Measurements from ENCODE around the gene RUSC1. TPM values are rescaled to one million over a fixed set of nuclear protein-coding genes. Genes with fewer than 3 reads are reported as not detected.

The RUSC1 gene
- total and polyA plus RNA-seq, 7 donors = 6.5 to 21.6 (median 10.3) TPM

GRCh38 chr1:155324037-155324716 lies 3.5 kb downstream of the RUSC1 start:
- DNase-seq (peak; percentile 94 to 96), ATAC-seq (peak; percentile 89 to 90 (median 90))
- 0 to 1% (median 0%) methylated on average over 29 to 44 of the region's 44 CpGs for WGBS, 3 donors
- TF ChIP-seq, protein P1, sequence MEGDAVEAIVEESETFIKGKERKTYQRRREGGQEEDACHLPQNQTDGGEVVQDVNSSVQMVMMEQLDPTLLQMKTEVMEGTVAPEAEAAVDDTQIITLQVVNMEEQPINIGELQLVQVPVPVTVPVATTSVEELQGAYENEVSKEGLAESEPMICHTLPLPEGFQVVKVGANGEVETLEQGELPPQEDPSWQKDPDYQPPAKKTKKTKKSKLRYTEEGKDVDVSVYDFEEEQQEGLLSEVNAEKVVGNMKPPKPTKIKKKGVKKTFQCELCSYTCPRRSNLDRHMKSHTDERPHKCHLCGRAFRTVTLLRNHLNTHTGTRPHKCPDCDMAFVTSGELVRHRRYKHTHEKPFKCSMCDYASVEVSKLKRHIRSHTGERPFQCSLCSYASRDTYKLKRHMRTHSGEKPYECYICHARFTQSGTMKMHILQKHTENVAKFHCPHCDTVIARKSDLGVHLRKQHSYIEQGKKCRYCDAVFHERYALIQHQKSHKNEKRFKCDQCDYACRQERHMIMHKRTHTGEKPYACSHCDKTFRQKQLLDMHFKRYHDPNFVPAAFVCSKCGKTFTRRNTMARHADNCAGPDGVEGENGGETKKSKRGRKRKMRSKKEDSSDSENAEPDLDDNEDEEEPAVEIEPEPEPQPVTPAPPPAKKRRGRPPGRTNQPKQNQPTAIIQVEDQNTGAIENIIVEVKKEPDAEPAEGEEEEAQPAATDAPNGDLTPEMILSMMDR (IDR thresholded peaks at IDR 0.05) = no peak
- peak overlapping the region; percentile 96 for H3K4me3 ChIP-seq
- H3K36me3 ChIP-seq (ENCODE audit: insufficient read depth in 1 of 2, low read depth in 1 of 2) = peaks cover 0 to 29% of the 10 kb centered on the region in 2 donors
- H3K9me3 ChIP-seq = no peaks in the 10 kb centered on the region
- intact Hi-C loops (cut with DNase I) = loop anchor here (5.0 to 10.0 kb wide), 3 partner anchors 47 to 271 kb away; partner anchors contain the start of gene HCN3 (in 1 of the 2)
- peaks cover 24% of the 10 kb centered on the region for H3K4me1 ChIP-seq
- H3K27ac ChIP-seq = peak overlapping the region; percentile 82
- H3K27me3 ChIP-seq (ENCODE audit: insufficient read depth in 3 of 3, low read length in 2 of 3) = no peaks in the 10 kb centered on the region

GRCh38 chr1:155324717-155325602 lies 4.3 kb downstream of the RUSC1 start:
- Histone ChIP-seq H3K36me3 (ENCODE audit: insufficient read depth in 1 of 2, low read depth in 1 of 2) (peaks cover 0 to 32% of the 10 kb centered on the region in 2 donors), H3K4me1 (peaks cover 24% of the 10 kb centered on the region), H3K27me3 (ENCODE audit: insufficient read depth in 3 of 3, low read length in 2 of 3) (no peaks in the 10 kb centered on the region), H3K9me3 (no peaks in the 10 kb centered on the region), H3K4me3 (peak overlapping the region; percentile 96), H3K27ac (peak overlapping the region; percentile 82)
- peak; percentile 59 to 76 for DNase-seq
- TF ChIP-seq, protein P1 (IDR thresholded peaks at IDR 0.05) = peak; percentile 13
- intact Hi-C loops (cut with DNase I) = loop anchor here (5.0 to 10.0 kb wide), 3 partner anchors 48 to 270 kb away; partner anchors contain the start of gene HCN3 (in 1 of the 2)
- 11 to 21% (median 14%) methylated on average over 53 to 59 of the region's 59 CpGs for WGBS, 3 donors
- ATAC-seq = peak; percentile 3 to 19 (median 9)

- Histone ChIP-seq H3K9me3 (no peaks in the 10 kb centered on the region), H3K27ac (peak overlapping the region; percentile 41), H3K27me3 (ENCODE audit: insufficient read depth in 3 of 3, low read length in 2 of 3) (no peaks in the 10 kb centered on the region), H3K4me3 (peak overlapping the region; percentile 96), H3K36me3 (ENCODE audit: insufficient read depth in 1 of 2, low read depth in 1 of 2) (peaks cover 0 to 38% of the 10 kb centered on the region in 2 donors), H3K4me1 (peaks cover 24% of the 10 kb centered on the region)
- no peak for DNase-seq
- ATAC-seq = no peak
- intact Hi-C loops (cut with DNase I) = loop anchor here in 1 of 2 donors (10.0 kb wide), 1 partner anchor 269 kb away; no protein-coding TSS in a partner anchor
- TF ChIP-seq, protein P1 (IDR thresholded peaks at IDR 0.05) = no peak
- 51 to 60% (median 55%) methylated on average over 3 to 6 of the region's 6 CpGs for WGBS, 3 donors
Observed at GRCh38 chr1:155325603-155325893, 4.9 kb downstream of the RUSC1 start.

DNA sequence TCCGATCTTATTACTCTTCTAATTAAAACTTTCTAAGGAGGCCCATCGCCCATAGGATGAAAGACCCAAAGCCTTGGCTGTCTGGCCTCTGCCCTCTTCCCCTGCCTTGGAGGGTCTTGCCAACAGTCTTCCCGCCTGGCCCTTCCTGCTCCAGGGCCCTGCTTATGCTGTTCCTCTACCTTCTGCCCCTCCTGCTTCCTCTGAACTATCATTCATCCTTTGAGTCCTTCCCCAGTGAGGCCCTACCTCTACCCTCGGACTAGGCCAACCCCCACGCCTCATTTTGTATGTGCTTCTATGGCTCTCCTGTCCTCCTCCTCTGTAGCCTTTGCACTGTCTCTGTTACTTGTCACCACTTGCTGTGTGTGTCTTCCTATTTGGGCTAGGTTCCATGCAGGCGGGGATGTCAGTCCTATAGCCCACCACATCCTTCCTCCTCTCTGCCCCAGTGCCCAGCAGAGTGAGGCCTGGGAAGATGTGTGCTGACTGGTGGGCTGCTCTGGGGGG lies 5.4 kb downstream of the RUSC1 start:
- DNase-seq (no peak), ATAC-seq (no peak)
- Histone ChIP-seq H3K4me1 (peaks cover 20% of the 10 kb centered on the region), H3K36me3 (ENCODE audit: insufficient read depth in 1 of 2, low read depth in 1 of 2) (peaks cover 0 to 43% of the 10 kb centered on the region in 2 donors), H3K9me3 (no peaks in the 10 kb centered on the region), H3K4me3 (no peak overlapping the region), H3K27me3 (ENCODE audit: insufficient read depth in 3 of 3, low read length in 2 of 3) (no peaks in the 10 kb centered on the region), H3K27ac (no peak overlapping the region)
- intact Hi-C loops (cut with DNase I) = loop anchor here in 1 of 2 donors (10.0 kb wide), 1 partner anchor 269 kb away; no protein-coding TSS in a partner anchor
- TF ChIP-seq, protein P1 (IDR thresholded peaks at IDR 0.05) = no peak
- WGBS, 3 donors = 86 to 96% (median 87%) methylated on average over 6 of the region's 6 CpGs
